Subcutaneous abdominal adipose tissue (tissue), 5 donors: Measurements from ENCODE around the gene AQP5.

Experiments used
- H3K27ac ChIP-seq: one replicate; pipeline ENCODE4 v1.7.0; 2013; ENCODE audit warnings: low read depth, mild to moderate bottlenecking, inconsistent platforms, low read length, moderate library complexity
- H3K27me3 ChIP-seq, 5 donors: one replicate each; pipeline ENCODE4 v1.7.0; 2013; ENCODE audit warnings: low read length in 5 of 5, inconsistent platforms in 1 of 5; ENCODE audit not compliant: control insufficient read depth in 5 of 5, insufficient read depth in 4 of 5
- H3K36me3 ChIP-seq, 5 donors: one replicate each; pipeline ENCODE4 v1.7.0; 2013; ENCODE audit warnings: low read length in 5 of 5; ENCODE audit not compliant: control insufficient read depth in 5 of 5, insufficient read depth in 5 of 5
- H3K4me1 ChIP-seq, 5 donors: one replicate each; pipeline ENCODE4 v1.7.0; 2013; ENCODE audit warnings: low read length in 5 of 5, mild to moderate bottlenecking in 3 of 5, moderate library complexity in 1 of 5; ENCODE audit not compliant: control insufficient read depth in 5 of 5, insufficient read depth in 5 of 5
- H3K4me3 ChIP-seq, 5 donors: one replicate each; pipeline ENCODE4 v1.7.0; 2013; ENCODE audit warnings: low read length in 5 of 5, low read depth in 1 of 5
- H3K9ac ChIP-seq, 5 donors: one replicate each; pipeline ENCODE4 v1.7.0; 2013; ENCODE audit warnings: low read length in 5 of 5, mild to moderate bottlenecking in 4 of 5, moderate library complexity in 3 of 5
- H3K9me3 ChIP-seq, 5 donors: one replicate each; pipeline ENCODE4 v1.7.0; 2013; ENCODE audit warnings: low read length in 5 of 5; ENCODE audit not compliant: control insufficient read depth in 5 of 5
- donor health status: healthy.
- donor health status: healthy.
- donor health status: healthy.
- donor health status: healthy.
- donor health status: healthy.

Gene AQP5

DNA sequence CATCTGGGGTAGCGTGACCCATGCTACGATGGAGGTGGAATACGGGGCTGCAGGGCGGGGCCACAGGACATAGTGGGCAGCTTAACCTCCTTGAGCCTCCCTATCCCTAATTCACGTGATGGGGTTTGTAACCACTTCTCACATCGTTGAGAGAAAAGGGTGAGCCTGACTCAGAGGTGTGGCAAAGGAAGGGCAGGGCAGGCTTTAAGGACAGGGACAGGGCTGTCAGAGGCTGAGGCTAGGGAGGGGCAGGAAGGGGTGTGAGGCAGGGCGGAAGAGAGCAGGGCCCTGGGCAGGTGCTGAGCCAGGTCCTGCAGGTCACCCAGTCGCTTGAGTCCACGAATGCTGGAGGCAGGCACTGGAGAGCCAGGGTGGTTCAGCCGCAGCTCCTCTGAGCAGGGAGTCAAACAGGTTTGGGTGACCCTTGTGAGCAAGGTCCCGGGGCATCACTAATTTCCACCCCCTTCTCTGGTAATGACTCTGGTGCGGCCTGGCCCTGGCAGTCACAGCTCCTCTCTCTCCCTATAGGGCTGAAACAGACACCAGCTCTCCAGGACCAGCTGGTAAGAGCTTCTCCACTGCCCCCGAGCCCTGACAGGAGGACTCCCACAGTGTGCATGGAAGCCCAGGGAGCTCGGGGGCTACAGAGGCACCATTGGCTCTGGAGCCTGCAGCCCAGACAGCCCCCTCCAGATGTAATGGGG lies 18.6 kb upstream of the AQP5 start:
- Histone ChIP-seq H3K27me3 (peaks cover 0 to 3% (median 0%) of the 10 kb centered on the region in 5 donors), H3K4me1 (peaks cover 0 to 8% (median 7%) of the 10 kb centered on the region in 5 donors), H3K27ac (no peak overlapping the region), H3K36me3 (no peaks in the 10 kb centered on the region), H3K9me3 (no peaks in the 10 kb centered on the region), H3K9ac (no peak overlapping the region), H3K4me3 (no peak overlapping the region)

DNA sequence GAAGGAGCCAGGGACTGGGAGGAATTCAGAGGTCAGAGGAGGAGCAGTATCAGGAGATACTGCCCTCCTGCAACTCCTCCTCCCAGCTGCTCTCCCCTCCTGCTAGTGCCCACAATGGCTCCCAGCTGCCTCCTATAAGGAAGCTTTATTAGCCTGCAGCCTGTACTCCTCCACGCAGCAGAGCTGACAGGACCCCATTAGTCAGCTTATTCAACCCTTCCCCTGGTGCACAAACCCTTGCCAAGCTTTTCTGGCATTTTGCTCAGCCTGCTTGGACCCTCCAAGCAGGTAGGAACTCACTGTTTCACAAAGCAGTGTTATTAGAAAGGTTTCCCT lies 18.1 kb upstream of the AQP5 start:
- H3K4me3 ChIP-seq: no peak overlapping the region
- H3K9me3 ChIP-seq: no peaks in the 10 kb centered on the region
- no peak overlapping the region for H3K27ac ChIP-seq
- peaks cover 0 to 9% (median 7%) of the 10 kb centered on the region in 5 donors for H3K4me1 ChIP-seq
- H3K9ac ChIP-seq: no peak overlapping the region
- peaks cover 0 to 3% (median 0%) of the 10 kb centered on the region in 5 donors for H3K27me3 ChIP-seq
- H3K36me3 ChIP-seq: no peaks in the 10 kb centered on the region

DNA sequence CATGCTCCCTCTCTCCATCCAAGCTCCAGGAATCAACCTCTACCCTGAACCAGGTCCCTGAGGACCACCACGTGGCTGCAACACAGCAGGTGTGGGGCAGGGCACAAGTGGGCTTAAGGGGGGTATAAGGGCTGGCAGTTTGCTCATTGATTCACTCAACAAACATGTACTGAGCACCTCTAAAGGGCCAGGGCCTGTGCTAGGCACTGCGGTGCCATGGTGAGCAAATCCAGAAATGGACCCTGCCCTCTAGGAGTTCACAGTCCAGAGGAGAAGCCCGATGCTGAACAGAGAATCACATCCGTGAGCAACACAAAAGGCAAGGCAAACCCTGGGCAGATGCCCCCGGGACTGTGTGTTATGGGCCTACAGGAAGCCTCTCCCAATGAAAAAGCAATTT lies 17.6 kb upstream of the AQP5 start:
- Histone ChIP-seq H3K9ac (no peak overlapping the region), H3K36me3 (no peaks in the 10 kb centered on the region), H3K9me3 (no peaks in the 10 kb centered on the region), H3K27me3 (peaks cover 0 to 3% (median 0%) of the 10 kb centered on the region in 5 donors), H3K27ac (no peak overlapping the region), H3K4me3 (no peak overlapping the region), H3K4me1 (peaks cover 0 to 10% (median 7%) of the 10 kb centered on the region in 5 donors)

DNA sequence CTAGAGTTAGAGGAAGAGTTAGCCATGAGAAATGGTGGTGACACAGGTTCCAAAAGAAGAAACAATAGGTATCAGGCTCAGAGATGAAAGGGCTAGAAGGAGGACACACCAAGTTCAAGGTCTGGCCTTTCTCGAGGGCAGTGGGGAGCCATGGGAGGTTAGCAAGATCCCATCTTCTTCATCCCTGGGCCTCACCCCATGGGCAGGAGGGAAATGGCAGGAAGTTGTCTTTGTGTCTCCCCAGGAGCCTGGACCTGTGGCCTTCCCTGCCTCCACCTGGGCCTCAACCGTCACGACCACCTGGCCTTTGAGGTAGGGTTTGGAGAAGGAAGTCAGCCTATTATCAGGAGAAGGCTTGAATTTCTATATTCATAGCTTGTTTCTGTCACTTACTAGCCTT lies 17.0 kb upstream of the AQP5 start:
- Histone ChIP-seq H3K9me3 (no peaks in the 10 kb centered on the region), H3K4me3 (peak overlapping the region in 1 of 5 donors; percentile 47), H3K36me3 (no peaks in the 10 kb centered on the region), H3K4me1 (peaks cover 0 to 10% (median 7%) of the 10 kb centered on the region in 5 donors), H3K27me3 (peaks cover 0 to 3% (median 0%) of the 10 kb centered on the region in 5 donors), H3K9ac (no peak overlapping the region), H3K27ac (no peak overlapping the region)

DNA sequence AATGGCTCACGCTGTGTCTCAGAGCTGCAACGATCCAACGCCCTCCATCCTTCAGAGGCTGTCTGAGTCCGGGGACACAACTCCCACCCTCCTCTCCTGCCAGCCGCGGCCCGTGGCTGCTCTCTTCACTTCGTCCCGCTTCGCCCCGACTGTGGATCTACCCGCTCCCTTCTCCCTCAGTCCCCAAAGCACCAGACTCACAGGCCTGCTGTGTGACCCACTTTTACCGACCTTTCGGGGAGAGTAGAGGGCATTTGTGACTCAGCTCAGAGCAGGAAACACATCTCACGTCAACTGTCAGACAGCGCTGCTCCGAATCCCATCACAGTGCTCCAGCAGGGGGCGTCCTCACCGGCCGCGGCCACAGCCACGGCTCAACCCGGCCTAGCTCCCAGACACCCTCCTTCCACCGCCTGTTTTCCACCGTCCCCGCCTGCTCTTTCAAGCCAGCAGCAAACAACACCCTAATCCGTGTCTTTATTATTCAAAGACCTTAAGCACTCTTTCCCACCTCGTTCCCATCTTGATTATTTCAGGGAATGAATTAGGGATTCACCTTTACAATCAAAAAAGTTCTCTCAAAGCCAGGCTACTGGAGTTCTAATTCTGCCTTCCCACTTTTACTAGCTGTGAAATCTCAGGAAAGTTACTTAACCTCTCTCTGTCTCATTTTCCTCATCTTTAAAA lies 16.1 kb upstream of the AQP5 start:
- H3K27ac ChIP-seq: no peak overlapping the region
- peaks cover 0 to 14% (median 8%) of the 10 kb centered on the region in 5 donors for H3K4me1 ChIP-seq
- peaks cover 0 to 3% (median 0%) of the 10 kb centered on the region in 5 donors for H3K27me3 ChIP-seq
- peak overlapping the region in 2 of 5 donors; percentile 16 to 35 for H3K9ac ChIP-seq
- no peaks in the 10 kb centered on the region for H3K36me3 ChIP-seq
- H3K9me3 ChIP-seq: no peaks in the 10 kb centered on the region
- H3K4me3 ChIP-seq: peak overlapping the region; percentile 25 to 51 (median 39)

DNA sequence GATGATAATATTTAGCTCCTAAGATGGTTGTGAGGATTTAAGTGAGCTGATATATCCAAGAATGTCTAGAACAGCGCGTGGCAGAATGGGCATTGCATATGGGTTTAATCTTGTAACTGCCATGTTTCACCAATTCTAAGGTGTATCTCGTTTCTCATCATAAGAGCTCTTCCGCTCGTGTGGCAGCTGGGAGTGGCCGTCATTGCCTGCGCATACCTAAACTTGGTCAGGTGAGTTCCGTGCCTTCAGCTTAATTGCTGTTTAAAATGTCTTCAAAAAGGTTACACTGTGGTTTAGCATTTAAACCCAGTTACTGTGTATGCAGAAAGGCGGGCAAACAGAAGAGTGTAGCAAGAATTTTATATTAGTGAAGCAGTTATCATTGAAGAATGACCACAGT lies 15.6 kb upstream of the AQP5 start:
- no peak overlapping the region for H3K27ac ChIP-seq

DNA sequence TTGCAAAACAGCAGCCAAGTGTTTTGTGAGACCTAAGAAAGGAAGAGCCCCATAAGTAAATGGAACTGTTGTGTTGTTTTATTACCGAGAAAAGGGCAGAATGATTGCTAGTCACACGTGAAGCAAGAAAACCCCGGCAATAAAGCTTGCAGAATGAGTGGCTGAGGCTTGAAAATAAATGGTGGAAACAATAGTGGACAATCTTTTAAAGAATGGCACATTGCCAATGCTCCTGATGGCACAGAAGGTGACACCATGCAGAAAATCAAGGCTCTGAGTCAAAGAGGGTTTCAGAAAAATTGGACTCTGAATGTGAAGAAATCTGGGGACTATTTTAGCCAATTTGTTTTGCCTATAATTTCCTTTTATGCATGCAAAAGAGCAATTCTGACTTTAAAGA lies 15.2 kb upstream of the AQP5 start:
- Histone ChIP-seq H3K27ac (no peak overlapping the region), H3K9ac (no peak overlapping the region), H3K27me3 (peaks cover 0 to 3% (median 0%) of the 10 kb centered on the region in 5 donors), H3K9me3 (no peaks in the 10 kb centered on the region), H3K4me3 (no peak overlapping the region), H3K4me1 (peaks cover 0 to 22% (median 17%) of the 10 kb centered on the region in 5 donors), H3K36me3 (no peaks in the 10 kb centered on the region)

More for the DNA sequence above, 15.6 kb upstream of the AQP5 start:
- Histone ChIP-seq H3K9ac (peak overlapping the region in 2 of 5 donors; percentile 16 to 35), H3K27me3 (peaks cover 0 to 3% (median 0%) of the 10 kb centered on the region in 5 donors), H3K4me3 (no peak overlapping the region), H3K9me3 (no peaks in the 10 kb centered on the region), H3K4me1 (peaks cover 0 to 18% (median 13%) of the 10 kb centered on the region in 5 donors), H3K36me3 (no peaks in the 10 kb centered on the region)

DNA sequence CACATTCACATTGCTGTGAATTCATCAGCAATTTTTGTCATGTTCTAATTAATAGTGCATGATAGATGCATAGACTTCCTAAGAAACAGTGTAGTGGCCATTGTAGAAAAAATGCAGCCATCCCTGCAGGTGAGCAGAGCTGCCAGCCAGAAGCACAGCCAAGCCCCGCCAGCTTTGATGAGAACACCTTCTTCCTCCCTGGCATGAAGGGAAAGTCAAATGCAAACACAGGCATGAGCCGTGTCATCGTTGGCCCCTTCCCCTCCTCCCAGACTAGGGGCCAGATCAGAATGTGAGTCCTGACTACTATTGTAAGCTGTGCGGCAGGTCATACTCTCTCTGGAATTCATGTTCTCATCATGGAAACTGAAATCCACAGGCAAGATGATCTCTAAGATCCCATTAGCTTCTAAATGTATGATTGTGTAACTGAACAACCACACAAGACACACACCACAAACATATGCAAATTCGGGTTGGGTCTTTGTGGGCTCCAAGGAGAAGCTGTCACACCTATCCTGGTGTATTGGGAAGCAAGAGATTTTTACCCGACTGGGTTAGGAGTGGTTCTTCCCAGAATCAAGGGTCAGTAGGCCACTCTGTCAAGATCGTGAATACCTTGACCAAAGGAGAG lies 14.0 kb upstream of the AQP5 start:
- H3K27me3 ChIP-seq: peaks cover 0 to 4% (median 0%) of the 10 kb centered on the region in 5 donors
- peaks cover 0 to 22% (median 17%) of the 10 kb centered on the region in 5 donors for H3K4me1 ChIP-seq
- no peak overlapping the region for H3K9ac ChIP-seq
- H3K9me3 ChIP-seq: no peaks in the 10 kb centered on the region
- H3K27ac ChIP-seq: no peak overlapping the region
- H3K36me3 ChIP-seq: no peaks in the 10 kb centered on the region
- no peak overlapping the region for H3K4me3 ChIP-seq

DNA sequence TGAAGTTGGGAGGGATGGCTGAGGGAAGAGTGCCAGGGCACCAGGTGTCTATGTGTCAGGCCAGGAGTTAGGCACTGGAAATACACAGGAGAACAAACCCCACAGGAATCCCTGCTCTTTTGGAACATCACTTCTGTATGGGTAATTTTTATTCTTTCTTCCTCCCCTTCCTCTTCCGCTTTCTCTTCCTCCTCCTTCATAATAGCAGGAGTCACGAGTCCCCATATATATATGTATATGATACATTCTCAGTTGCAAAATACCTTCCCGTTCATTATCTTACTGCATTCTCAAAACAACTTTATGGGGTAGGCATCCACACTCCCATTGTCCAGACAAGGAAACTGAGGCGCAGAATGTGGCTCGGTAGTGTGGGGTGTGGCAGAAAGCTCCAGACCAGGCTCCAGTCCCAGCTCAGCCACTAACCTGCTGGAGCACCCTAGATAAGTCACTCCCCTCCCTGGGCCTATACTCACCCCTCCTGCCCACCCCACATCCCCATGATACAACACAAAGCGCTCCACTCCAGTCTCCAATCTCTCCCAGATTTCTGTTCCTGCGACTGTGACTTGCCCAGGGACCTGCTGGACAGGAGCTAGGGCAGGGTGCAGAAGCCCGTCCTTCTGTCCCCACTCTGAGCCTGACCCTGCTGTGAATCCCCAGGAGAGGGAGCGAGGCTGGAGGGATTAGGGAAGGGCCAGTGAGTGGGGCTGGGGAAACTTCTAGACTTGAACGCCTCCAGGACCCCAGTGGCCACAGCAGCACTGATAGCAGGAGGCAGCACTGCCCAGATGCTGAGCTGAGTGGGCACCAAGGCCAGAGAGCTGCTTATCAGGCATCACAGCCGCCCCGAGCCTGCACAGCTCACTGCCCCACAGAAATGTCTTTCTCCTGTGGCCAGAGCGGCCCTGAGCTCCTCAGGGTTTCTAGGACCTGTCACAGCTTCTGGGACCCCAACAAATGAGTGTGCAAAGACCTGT lies 12.5 kb upstream of the AQP5 start:
- peaks cover 2 to 10% (median 5%) of the 10 kb centered on the region in 5 donors for H3K27me3 ChIP-seq
- no peaks in the 10 kb centered on the region for H3K9me3 ChIP-seq
- H3K4me3 ChIP-seq: no peak overlapping the region
- H3K27ac ChIP-seq: no peak overlapping the region
- H3K4me1 ChIP-seq: peaks cover 0 to 22% (median 17%) of the 10 kb centered on the region in 5 donors
- H3K36me3 ChIP-seq: no peaks in the 10 kb centered on the region
- H3K9ac ChIP-seq: no peak overlapping the region
